Vagina (tissue), 2 donors: ENCODE results near the gene JCAD.

Experiments
- POLR2AphosphoS5 ChIP-seq, 2 donors: sonication (generic); formaldehyde crosslinking; IDR thresholded peaks; one replicate each; pipeline ENCODE4 v1.9.0; 2017; ENCODE audit warnings: antibody characterized with exemption in 2 of 2, mild to moderate bottlenecking in 2 of 2, low read depth in 1 of 2; ENCODE audit not compliant: insufficient read depth in 1 of 2
- TF ChIP-seq, protein P1 (sequence below), 3 experiments: fragments of 450-650 bp in 2 of 3; fragments of 200-600 bp in 1 of 3; sonication (generic) in 1 of 3; IDR thresholded peaks; one replicate each; pipeline ENCODE4 v1.5.1; 2017 to 2019; ENCODE audit warnings: antibody characterized with exemption in 3 of 3, mild to moderate bottlenecking in 2 of 3, moderate library complexity in 2 of 3

DNA sequence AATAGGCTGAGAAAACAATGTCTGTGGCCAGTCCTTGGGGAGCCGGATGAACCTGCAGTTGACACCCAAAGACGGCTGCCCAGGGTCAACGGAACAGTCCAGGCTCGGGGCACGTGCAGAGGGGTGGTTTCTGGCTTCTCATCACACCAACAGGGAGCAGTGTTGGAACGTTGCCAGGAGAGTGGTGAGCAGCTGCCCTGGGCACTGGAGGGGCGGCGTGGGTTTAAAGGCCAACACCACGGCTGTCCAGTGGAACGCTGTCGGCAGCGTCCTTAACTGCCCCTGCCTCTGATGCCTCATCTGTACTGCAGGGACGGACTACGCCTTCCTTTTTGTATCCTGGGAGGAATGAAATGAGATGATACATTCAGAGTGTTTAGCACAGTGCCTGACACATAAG lies 19.8 kb downstream of the JCAD start:
- TF ChIP-seq POLR2AphosphoS5 (IDR thresholded peaks at IDR 0.05; ENCODE audit: insufficient read depth in 1 of 2, low read depth in 1 of 2): no peak
- TF ChIP-seq, protein P1, sequence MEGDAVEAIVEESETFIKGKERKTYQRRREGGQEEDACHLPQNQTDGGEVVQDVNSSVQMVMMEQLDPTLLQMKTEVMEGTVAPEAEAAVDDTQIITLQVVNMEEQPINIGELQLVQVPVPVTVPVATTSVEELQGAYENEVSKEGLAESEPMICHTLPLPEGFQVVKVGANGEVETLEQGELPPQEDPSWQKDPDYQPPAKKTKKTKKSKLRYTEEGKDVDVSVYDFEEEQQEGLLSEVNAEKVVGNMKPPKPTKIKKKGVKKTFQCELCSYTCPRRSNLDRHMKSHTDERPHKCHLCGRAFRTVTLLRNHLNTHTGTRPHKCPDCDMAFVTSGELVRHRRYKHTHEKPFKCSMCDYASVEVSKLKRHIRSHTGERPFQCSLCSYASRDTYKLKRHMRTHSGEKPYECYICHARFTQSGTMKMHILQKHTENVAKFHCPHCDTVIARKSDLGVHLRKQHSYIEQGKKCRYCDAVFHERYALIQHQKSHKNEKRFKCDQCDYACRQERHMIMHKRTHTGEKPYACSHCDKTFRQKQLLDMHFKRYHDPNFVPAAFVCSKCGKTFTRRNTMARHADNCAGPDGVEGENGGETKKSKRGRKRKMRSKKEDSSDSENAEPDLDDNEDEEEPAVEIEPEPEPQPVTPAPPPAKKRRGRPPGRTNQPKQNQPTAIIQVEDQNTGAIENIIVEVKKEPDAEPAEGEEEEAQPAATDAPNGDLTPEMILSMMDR (IDR thresholded peaks at IDR 0.05): no peak
